Sigmoid colon (tissue), 7 donors: ENCODE results near the gene PRSS56. TPM values are rescaled to one million over a fixed set of nuclear protein-coding genes. Genes with fewer than 3 reads are reported as not detected.

Source experiments
- DNase-seq: peaks from one replicate; pipeline ENCODE4 v3.0.0-alpha.2; 2019
- H3K27ac ChIP-seq, 4 donors: fragments of 200-600 bp; sonication (generic); one replicate each; pipeline ENCODE4 v1.5.1; 2016 to 2019; ENCODE audit warnings: mild to moderate bottlenecking in 1 of 4
- H3K27me3 ChIP-seq, 3 donors: fragments of 200-600 bp; sonication (generic); one replicate each; pipeline ENCODE4 v1.5.1; 2019; ENCODE audit warnings: mild to moderate bottlenecking in 1 of 3
- H3K36me3 ChIP-seq, 4 donors: fragments of 200-600 bp; sonication (generic); one replicate each; pipeline ENCODE4 v1.5.1; 2016 to 2019
- H3K4me1 ChIP-seq, 4 donors: fragments of 200-600 bp; sonication (generic); one replicate each; pipeline ENCODE4 v1.5.1; 2017 to 2019
- H3K4me3 ChIP-seq, 4 donors: fragments of 200-600 bp; sonication (generic); one replicate each; pipeline ENCODE4 v1.5.1; 2017 to 2019; ENCODE audit warnings: mild to moderate bottlenecking in 2 of 4, moderate library complexity in 1 of 4
- H3K9me3 ChIP-seq, 4 donors: fragments of 200-600 bp in 3 of 4; sonication (generic) in 3 of 4; one replicate each; pipeline versions ENCODE4 v1.5.1 to v1.6.1; 2013 to 2019
- EP300 ChIP-seq, 4 donors: sonication (generic); formaldehyde crosslinking; IDR thresholded peaks; one replicate each; pipeline ENCODE4 v1.6.1; 2017; ENCODE audit warnings: antibody characterized with exemption in 4 of 4
- POLR2A ChIP-seq, 2 donors: fragments of 450-650 bp; IDR thresholded peaks; one replicate each; pipeline ENCODE4 v1.6.1; 2016; ENCODE audit warnings: antibody characterized with exemption in 2 of 2, mild to moderate bottlenecking in 2 of 2, moderate library complexity in 2 of 2
- POLR2AphosphoS5 ChIP-seq, 4 donors: sonication (generic); formaldehyde crosslinking; IDR thresholded peaks; one replicate each; pipeline ENCODE4 v1.6.1; 2017; ENCODE audit warnings: antibody characterized with exemption in 4 of 4
- WGBS, 2 donors: extraction: QIAGEN DNeasy Blood & Tissue Kit; methylation state at CpG; one replicate each; pipeline ENCODE4 v1.1.7; 2013; 5-methylcytosine and 5-hydroxymethylcytosine counted together
- intact Hi-C: fragments of 100-400 bp; cut with DNase I; formaldehyde crosslinking; loops from one replicate; pipeline ENCODE4 v1.15.1; 2023
- polyA plus RNA-seq, 3 donors: library from polyadenylated mRNA; stranded (reverse); fragments of 200-250 nt; gene quantifications; one replicate each; pipeline ENCODE4 v1.2.3, GENCODE V29; 2013
- total RNA-seq, 4 donors: library from RNA; depleted of rRNA; stranded (reverse); fragments of >200 nt; gene quantifications; one replicate each; pipeline ENCODE4 v1.1.0, GENCODE V29; 2016
- TF ChIP-seq, protein P1 (sequence below), 4 experiments: fragments of 450-650 bp in 3 of 4; fragments of 200-600 bp in 1 of 4; IDR thresholded peaks; one replicate each; pipeline ENCODE4 v1.5.1; 2016 to 2019; ENCODE audit warnings: antibody characterized with exemption in 4 of 4, mild to moderate bottlenecking in 3 of 4, moderate library complexity in 2 of 4
- donor health status: healthy with polysubstance abuse.
- donor health status: Bipolar disorder and iron deficiency.
- donor health status: healthy.

PRSS56 gene
- total and polyA plus RNA-seq, 7 donors, result not detected

DNA sequence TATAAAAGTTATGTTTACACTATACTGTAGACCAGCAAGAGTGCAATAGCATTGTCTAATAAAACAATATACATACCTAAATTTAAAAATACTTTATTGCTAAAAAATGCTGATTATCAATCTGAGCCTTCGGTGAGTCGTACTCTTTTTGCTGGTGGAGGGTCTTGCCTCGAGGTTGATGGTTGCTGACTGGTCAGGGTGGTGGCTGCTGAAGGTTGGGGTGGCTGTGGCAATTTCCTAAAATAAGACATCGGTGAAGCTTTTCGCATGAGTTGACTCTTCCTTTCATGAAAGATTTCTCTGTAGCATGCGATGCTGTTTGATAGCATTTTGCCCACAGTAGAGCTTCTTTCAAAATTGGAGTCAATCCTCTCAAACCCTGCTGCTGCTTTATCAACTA lies 27.8 kb downstream of the PRSS56 start:
- peaks cover 0 to 20% (median 13%) of the 10 kb centered on the region in 4 donors for H3K4me1 ChIP-seq
- no peak overlapping the region for H3K27ac ChIP-seq
- intact Hi-C loops, result no loop called here
- DNase-seq, result no peak
- no peaks in the 10 kb centered on the region for H3K9me3 ChIP-seq
- peaks cover 0 to 3% (median 0%) of the 10 kb centered on the region in 4 donors for H3K36me3 ChIP-seq
- no peak overlapping the region for H3K4me3 ChIP-seq
- WGBS, 2 donors, result 97 to 98% methylated on average over 6 of the region's 6 CpGs
- H3K27me3 ChIP-seq, result no peaks in the 10 kb centered on the region
- TF ChIP-seq POLR2A (IDR thresholded peaks at IDR 0.05) (no peak), EP300 (IDR thresholded peaks at IDR 0.05) (no peak), POLR2AphosphoS5 (IDR thresholded peaks at IDR 0.05) (no peak)
- TF ChIP-seq, protein P1, sequence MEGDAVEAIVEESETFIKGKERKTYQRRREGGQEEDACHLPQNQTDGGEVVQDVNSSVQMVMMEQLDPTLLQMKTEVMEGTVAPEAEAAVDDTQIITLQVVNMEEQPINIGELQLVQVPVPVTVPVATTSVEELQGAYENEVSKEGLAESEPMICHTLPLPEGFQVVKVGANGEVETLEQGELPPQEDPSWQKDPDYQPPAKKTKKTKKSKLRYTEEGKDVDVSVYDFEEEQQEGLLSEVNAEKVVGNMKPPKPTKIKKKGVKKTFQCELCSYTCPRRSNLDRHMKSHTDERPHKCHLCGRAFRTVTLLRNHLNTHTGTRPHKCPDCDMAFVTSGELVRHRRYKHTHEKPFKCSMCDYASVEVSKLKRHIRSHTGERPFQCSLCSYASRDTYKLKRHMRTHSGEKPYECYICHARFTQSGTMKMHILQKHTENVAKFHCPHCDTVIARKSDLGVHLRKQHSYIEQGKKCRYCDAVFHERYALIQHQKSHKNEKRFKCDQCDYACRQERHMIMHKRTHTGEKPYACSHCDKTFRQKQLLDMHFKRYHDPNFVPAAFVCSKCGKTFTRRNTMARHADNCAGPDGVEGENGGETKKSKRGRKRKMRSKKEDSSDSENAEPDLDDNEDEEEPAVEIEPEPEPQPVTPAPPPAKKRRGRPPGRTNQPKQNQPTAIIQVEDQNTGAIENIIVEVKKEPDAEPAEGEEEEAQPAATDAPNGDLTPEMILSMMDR (IDR thresholded peaks at IDR 0.05), result no peak

- intact Hi-C loops, result no loop called here
- Histone ChIP-seq H3K27me3 (no peaks in the 10 kb centered on the region), H3K4me3 (peak overlapping the region; percentile 66 to 96 (median 75)), H3K27ac (peak overlapping the region; percentile 91 to 98 (median 94)), H3K4me1 (peaks cover 0 to 22% (median 18%) of the 10 kb centered on the region in 4 donors), H3K36me3 (peaks cover 0 to 3% (median 0%) of the 10 kb centered on the region in 4 donors), H3K9me3 (no peaks in the 10 kb centered on the region)
- DNase-seq, result no peak
- TF ChIP-seq POLR2AphosphoS5 (IDR thresholded peaks at IDR 0.05), result no peak
- TF ChIP-seq EP300 (IDR thresholded peaks at IDR 0.05), result no peak
- TF ChIP-seq POLR2A (IDR thresholded peaks at IDR 0.05), result no peak
- TF ChIP-seq, protein P1 (IDR thresholded peaks at IDR 0.05), result no peak
- 35 to 36% methylated on average over 21 of the region's 21 CpGs for WGBS, 2 donors
Observed at GRCh38 chr2:232549655-232550353, 29.6 kb downstream of the PRSS56 start.

GRCh38 chr2:232550354-232551249 lies 30.4 kb downstream of the PRSS56 start, which contains the start of the genes EIF4E2 and TIGD1:
TSS of gene EIF4E2 (plus strand) at chr2:232550689. CDS start at chr2:232550725, 36 bp downstream.
TSS of gene TIGD1 (minus strand) at chr2:232550557. CDS start at chr2:232549882, 675 bp downstream.
- H3K9me3 ChIP-seq, result no peaks in the 10 kb centered on the region
- TF ChIP-seq EP300 (IDR thresholded peaks at IDR 0.05) (peak in 1 of 4 donors; percentile 20), POLR2A (IDR thresholded peaks at IDR 0.05) (peak; percentile 41 to 64), POLR2AphosphoS5 (IDR thresholded peaks at IDR 0.05) (peak; percentile 69 to 87 (median 86))
- TF ChIP-seq, protein P1 (IDR thresholded peaks at IDR 0.05), result peak in 3 of 4 experiments; percentile 32 to 61 (median 35)
- peaks cover 0 to 3% (median 0%) of the 10 kb centered on the region in 4 donors for H3K36me3 ChIP-seq
- intact Hi-C loops, result no loop called here
- H3K27ac ChIP-seq, result peak within 1 kb of the TSS; percentile 91 to 98 (median 94)
- peak; percentile 96 for DNase-seq
- 1% methylated on average over 81 of the region's 81 CpGs for WGBS, 2 donors
- H3K27me3 ChIP-seq, result no peaks in the 10 kb centered on the region
- peaks cover 0 to 22% (median 18%) of the 10 kb centered on the region in 4 donors for H3K4me1 ChIP-seq
- H3K4me3 ChIP-seq, result peak within 1 kb of the TSS; percentile 66 to 96 (median 75)

GRCh38 chr2:232551250-232551638 lies 31.1 kb downstream of the PRSS56 start:
- H3K27me3 ChIP-seq, result no peaks in the 10 kb centered on the region
- intact Hi-C loops, result no loop called here

More at GRCh38 chr2:232551250-232551638, 31.1 kb downstream of the PRSS56 start:
- Histone ChIP-seq H3K4me3 (peak overlapping the region; percentile 66 to 96 (median 75)), H3K4me1 (peaks cover 0 to 22% (median 18%) of the 10 kb centered on the region in 4 donors), H3K9me3 (no peaks in the 10 kb centered on the region), H3K36me3 (peaks cover 0 to 5% (median 0%) of the 10 kb centered on the region in 4 donors), H3K27ac (peak overlapping the region; percentile 91 to 98 (median 94))
- 5 to 11% methylated on average over 7 of the region's 7 CpGs for WGBS, 2 donors
- TF ChIP-seq EP300 (IDR thresholded peaks at IDR 0.05) (no peak), POLR2A (IDR thresholded peaks at IDR 0.05) (no peak), POLR2AphosphoS5 (IDR thresholded peaks at IDR 0.05) (no peak)
- TF ChIP-seq, protein P1 (IDR thresholded peaks at IDR 0.05), result no peak
- DNase-seq, result no peak
